Coronary artery (tissue), 2 donors: ENCODE data around the gene CCDC51.
A peak's percentile ranks its signal among the peaks of the same experiment; 100 is the strongest.
"Not testable (repeated sequence)": the region's sequence is repeated elsewhere in the genome, so short reads cannot be mapped to it uniquely, and the experiment has no call there.

Experiments
- DNase-seq: peaks from one replicate; pipeline ENCODE4 v3.0.0-alpha.2; 2017; ENCODE audit warnings: low spot score
- H3K27ac ChIP-seq, 2 donors: fragments of 200-600 bp; sonication (generic); one replicate each; pipeline ENCODE4 v1.5.1; 2016 to 2019
- H3K4me3 ChIP-seq: fragments of 200-600 bp; sonication (generic); 2 replicates; pipeline ENCODE4 v1.5.1; 2016; ENCODE audit warnings: mild to moderate bottlenecking, moderate library complexity
- TF ChIP-seq, protein P1 (sequence below): fragments of 200-600 bp; sonication (generic); IDR thresholded peaks from one replicate; pipeline ENCODE4 v1.5.1; 2019; ENCODE audit warnings: antibody characterized with exemption

Gene CCDC51

DNA sequence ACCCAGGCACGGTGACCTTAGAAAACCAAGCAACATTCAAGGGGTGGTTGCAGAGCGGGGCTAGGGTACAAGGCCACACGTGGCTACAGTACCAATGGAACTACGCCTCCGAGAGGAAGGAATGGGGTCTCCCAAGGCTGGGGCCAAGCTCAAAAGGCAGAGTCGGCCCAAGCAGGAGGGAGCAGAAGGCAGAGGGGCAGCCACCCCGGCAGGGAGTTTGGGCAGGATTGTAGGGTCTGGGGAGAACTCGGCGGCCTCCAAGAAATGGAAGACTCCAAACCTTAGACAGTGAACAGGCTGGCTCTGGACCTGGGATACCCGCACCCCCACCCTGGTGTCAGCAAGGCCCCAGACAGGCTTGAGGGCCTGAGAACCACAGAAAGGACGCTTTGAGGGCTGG, 35.3 kb upstream of the CCDC51 start:
- H3K27ac ChIP-seq = no peak overlapping the region
- TF ChIP-seq, protein P1, sequence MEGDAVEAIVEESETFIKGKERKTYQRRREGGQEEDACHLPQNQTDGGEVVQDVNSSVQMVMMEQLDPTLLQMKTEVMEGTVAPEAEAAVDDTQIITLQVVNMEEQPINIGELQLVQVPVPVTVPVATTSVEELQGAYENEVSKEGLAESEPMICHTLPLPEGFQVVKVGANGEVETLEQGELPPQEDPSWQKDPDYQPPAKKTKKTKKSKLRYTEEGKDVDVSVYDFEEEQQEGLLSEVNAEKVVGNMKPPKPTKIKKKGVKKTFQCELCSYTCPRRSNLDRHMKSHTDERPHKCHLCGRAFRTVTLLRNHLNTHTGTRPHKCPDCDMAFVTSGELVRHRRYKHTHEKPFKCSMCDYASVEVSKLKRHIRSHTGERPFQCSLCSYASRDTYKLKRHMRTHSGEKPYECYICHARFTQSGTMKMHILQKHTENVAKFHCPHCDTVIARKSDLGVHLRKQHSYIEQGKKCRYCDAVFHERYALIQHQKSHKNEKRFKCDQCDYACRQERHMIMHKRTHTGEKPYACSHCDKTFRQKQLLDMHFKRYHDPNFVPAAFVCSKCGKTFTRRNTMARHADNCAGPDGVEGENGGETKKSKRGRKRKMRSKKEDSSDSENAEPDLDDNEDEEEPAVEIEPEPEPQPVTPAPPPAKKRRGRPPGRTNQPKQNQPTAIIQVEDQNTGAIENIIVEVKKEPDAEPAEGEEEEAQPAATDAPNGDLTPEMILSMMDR = no peak
- H3K4me3 ChIP-seq = no peak overlapping the region
- no peak for DNase-seq

DNA sequence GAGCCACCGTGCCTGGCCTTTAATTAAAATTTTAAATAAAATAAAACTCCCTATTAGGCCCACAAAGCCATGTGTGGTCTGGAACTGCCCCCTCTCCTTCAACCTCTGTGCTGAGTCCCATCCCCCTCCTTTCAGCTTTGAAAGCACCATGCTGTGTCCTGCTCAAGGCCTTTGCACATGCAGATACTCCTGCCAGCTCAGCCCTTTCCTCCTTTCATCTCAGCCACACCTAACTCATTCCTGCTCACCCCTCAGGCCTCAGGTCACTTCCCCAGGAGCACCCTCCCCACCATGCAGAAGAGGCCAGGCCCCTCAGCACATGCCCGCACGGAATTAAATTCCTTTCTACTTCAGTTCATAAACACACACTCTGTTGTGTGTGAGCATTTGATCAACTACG, 34.7 kb upstream of the CCDC51 start:
- no peak for DNase-seq
- H3K4me3 ChIP-seq = no peak overlapping the region
- no peak overlapping the region for H3K27ac ChIP-seq
- TF ChIP-seq, protein P1 = no peak

DNA sequence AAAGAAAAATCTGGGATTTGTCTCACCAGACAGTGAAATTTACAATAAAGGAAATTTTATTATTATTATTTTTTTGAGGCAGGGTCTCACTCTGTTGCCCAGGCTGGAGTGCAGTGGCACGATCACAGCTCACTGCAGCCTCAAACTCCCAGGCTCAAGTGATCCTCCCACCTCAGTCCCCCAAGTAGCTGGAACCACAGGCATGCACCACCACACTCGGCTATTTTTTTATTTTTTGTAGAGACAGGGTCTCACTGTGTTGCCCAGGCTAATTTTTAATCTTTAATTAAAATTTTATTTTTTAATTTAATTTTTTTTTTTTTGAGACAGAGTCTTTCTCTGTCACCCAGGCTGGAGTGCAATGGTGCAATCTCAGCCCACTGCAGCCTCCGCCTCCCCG, 34.1 kb upstream of the CCDC51 start:
- not testable (repeated sequence) for H3K27ac ChIP-seq, H3K4me3 ChIP-seq, DNase-seq

DNA sequence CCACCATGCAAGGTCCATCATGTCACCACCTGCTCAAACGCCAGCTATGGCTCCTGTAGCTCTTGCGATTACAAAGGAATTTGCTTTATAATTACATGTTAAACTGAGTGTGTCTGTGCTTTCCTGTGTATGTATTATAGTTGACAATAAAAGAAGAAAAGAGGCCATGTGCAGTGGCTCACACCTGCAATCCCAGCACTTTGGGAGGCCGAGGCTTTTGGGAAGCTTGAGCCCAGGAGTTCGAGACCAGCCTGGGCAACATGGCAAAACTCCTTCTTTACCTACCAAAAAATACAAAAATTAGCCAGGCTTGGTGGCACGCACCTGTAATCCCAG, 33.7 kb upstream of the CCDC51 start:
- no peak overlapping the region for H3K4me3 ChIP-seq
- TF ChIP-seq, protein P1 = no peak
- no peak for DNase-seq
- H3K27ac ChIP-seq = peak overlapping the region; percentile 96 to 98

DNA sequence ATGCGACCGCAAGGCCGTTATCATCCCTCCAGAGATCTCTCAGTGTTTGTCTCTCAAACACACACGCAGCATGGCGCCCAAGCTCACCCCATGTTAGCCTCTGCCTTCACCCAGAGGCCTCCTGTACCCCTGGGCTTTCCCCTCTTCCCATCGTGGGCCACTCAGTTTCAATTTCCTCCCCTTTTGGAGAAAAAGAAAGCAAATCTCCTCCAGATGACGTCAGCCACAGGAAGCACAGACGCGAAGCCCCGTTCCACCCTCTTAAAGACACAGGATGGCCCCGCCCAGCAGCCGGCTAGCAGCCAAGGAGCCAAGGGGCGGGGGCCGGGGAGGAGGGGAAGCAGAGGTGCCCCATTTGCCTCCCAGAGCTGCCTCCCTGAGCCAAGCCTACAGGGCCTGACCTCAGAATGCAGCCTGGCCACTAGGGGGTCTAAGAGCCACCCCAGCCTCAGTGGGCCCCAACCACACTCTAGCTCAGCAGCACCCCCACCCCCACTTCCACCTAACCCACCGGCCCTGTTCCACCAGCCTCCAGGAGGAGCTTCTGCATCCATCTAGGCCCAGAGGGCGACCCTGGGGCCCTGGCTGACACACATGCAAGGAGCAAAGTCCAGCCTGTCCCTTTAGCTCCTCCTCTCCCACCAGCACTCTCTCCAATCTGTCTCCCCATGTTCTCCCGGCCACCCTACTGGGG, 33.2 kb upstream of the CCDC51 start:
- TF ChIP-seq, protein P1 = no peak
- H3K4me3 ChIP-seq = peak overlapping the region; percentile 84
- H3K27ac ChIP-seq = peak overlapping the region; percentile 96 to 98
- peak; percentile 94 for DNase-seq

DNA sequence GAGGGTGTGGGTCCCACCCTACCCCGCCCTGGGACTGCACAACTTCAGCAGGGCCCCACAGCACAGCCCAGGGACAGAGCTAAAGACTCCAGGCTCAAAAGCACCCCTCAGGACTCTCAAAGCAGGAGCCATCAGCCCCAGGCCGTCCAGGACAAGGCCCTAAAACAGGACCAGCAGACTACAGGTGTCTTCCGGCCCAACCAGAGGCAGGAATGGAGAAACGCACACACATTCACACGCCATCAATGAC, 32.7 kb upstream of the CCDC51 start:
- DNase-seq = no peak
- Histone ChIP-seq H3K27ac (peak overlapping the region; percentile 96 to 98), H3K4me3 (peak overlapping the region; percentile 84)
- TF ChIP-seq, protein P1 = no peak

DNA sequence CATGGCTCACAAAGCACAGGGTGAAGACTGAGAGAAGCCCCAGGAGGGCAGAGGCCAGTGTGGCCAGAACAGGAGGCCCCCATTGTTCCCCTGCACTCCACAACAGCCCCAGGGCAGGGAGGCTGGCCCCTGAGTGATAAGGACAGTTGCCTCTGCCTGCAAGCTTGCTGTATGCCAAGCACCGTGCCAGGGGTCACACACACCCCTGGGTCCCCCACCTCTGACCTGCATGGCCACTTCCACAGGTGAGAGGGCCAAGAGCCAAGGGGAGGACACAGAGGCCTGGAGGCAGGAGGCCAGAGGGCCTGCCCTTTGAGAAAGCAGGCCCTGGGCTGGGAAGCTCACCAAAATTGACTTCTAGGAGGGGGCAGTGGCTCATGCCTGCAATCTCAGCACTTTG, 30.4 kb upstream of the CCDC51 start:
- Histone ChIP-seq H3K27ac (peak overlapping the region in 1 of 2 donors; percentile 100), H3K4me3 (peak overlapping the region; percentile 50)
- DNase-seq = no peak
- TF ChIP-seq, protein P1 = no peak
